CD4-positive, alpha-beta T cell treated with Interferon alpha-2 for 1 hour (primary cell): ENCODE measurements around the gene SPIRE1.
A peak's percentile ranks its signal among the peaks of the same experiment; 100 is the strongest.

Source experiments
- DNase-seq, 2 donors: peaks; one replicate each; pipeline ENCODE4 v3.0.0-alpha.2; 2020 to 2022

Gene SPIRE1

DNA sequence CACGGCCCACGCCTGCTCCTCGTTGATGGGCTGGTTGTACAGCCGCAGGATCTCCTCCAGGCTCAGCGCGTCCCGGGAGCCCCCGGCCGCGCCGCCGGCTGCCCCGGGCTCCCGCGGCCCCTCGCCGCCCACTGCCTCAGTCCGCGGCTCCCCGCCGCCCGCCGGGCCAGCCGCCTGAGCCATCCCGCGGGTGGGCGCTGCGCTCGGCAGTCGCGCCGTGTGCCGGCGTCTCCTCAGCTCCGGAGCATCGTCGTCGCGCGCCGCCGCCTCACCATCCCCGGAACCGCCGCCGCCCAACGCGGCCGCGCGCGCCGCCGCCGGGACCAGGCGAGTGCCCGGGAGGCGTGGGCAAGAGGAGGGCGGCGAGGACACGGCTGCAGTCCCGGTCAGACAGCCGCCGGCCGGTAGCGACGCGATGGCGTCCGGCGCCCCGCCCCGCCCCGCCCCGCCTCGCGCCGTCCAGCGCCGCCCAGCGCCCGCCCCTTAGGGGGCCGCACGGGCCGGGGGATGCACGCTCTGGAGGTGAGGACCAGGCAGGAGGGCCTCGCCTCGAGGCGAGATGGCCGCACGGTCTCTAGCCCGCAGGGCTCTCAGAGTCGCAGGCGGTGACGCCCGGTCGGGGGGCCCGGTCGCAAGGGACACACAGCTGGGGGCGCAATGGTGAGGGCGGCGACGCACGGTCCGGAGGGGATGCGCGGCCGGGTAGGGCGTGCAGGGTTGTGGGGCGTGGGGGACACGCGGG lies at the start of gene SPIRE1:
Gene SPIRE1, minus strand, starts transcription at position 424 of the 742 bp plus-strand sequence. Its CDS starts 241 bp downstream, at position 183.
- DNase-seq = peak; percentile 23 to 54

DNA sequence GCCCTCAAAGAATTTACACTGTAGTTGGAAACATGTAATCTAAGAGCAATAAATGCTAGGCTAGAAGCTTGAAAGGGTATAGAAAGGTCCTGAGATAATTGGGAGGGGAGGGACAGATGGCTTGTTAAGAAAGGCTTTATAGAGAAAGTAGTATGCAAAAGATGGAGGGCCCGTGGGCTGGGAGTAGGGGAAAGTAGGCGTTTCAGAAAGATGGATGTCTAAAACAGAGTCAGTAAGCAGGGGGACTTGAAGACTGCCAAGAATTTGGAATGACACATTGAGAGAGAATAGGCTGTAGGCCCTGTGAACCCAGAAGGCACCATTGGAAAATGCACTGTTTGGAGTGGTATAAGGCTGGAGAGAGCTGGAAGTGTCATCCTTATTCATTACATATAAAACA lies 45.8 kb upstream of the SPIRE1 start:
- DNase-seq = peak in 1 of 2 donors; percentile 21

DNA sequence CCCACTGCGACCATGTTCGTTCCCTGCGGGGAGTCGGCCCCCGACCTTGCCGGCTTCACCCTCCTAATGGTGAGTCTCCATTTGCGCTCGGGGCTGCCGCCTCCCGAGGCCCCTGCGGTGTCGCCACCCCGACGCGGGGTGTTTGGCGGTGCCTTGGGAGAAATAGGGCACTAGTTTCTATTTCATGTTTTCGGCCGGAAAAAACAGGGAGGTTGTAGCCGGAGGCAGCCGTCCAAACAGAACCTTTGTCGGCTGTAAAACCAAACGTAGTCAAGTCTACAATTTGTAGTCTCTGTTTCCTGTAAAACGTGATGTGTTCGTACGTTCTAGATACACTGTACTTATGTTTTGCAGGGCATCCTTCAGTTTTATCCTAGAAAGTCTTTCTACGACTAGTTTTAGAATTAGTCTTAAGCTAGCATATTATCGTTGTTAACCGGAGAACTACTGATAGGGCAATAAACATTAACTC lies 45.2 kb upstream of the SPIRE1 start:
- DNase-seq = no peak

DNA sequence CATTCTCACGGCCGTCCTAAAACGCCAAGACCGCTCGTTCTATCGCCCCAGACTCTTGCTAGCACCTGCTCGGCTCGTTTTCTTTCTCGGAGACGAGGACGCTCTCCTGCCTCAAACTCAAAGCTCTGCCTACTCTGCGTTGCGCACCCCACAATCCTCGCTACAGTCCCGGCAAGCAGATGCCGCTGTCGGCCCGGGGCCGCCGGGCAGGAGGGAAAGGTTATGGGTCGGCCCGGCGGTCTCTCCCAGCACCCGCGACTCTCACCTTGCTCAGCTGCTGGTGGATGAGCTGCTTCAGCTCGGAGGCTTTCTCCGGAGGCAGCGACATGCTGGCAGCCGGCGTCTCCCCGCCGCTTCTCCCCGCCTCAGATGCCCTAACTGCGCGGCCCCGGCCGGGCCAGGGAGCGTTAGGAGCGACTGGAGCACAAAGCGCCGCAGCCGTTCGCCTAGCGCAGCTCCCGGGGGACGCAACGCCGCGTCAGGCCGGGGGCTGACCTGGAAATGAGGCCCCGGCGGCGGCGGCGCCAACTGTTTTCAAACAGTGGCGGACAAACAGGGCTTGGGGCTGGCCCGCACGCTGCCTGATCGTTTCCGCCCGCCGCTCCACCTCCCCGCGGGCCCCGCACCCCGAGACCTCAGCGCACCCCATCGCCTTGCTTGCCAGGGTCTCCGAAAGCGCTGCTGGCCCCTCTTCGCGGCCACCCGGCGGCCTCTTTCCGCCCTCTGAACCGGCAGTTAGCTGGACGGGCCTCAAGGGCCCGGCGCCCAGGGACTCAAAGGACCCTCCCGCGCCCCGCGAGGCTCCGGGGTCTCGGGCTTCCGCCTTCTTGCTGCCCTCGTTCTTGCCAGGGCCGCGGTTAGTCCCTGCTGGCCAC lies 44.6 kb upstream of the SPIRE1 start, which contains the start of the genes CEP76 and PSMG2:
Gene CEP76, minus strand, starts transcription at position 503 of the 875 bp plus-strand sequence. Its CDS starts 175 bp downstream, at position 328.
Gene PSMG2, plus strand, starts transcription at position 822 of the 875 bp plus-strand sequence. CDS start 66 bp downstream, outside the sequence.
- peak; percentile 85 to 87 for DNase-seq

DNA sequence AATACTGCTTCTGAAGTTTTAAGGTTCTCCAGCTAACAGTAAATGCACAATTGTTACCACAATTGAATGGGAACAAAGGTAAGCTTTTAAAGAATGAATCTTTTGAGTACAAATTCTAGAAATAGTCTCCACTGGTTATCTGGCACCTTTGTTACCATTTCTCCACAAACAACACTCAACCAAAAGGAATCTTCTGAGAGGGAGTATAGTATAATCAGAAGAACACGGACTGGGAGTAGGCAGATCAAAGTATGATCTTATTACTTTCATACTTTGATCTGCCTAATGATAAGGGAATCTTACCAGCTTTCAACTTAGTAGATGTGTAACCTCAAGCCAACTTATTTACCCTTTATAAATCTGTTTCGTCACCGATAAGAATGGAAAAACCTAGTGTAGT lies 43.3 kb upstream of the SPIRE1 start:
- DNase-seq = peak in 1 of 2 donors; percentile 30

DNA sequence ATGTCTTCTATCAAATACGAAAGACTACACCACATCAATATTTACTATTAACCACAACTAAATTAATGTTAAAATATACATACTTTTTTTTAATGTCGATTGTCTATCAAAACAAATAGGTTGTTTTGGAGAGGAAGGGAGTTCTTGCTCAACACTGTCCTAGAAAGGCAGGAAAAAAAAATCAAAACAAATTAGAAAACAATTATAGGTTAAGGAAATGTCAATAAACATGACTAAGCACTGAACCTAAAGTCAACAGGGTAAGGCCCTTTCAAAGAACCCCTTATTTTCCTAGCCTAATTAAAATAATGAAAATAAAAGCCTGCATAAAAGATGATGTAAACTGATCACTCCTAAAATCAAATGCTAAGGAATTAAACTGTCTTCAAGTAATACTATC lies 41.8 kb upstream of the SPIRE1 start:
- DNase-seq = no peak

DNA sequence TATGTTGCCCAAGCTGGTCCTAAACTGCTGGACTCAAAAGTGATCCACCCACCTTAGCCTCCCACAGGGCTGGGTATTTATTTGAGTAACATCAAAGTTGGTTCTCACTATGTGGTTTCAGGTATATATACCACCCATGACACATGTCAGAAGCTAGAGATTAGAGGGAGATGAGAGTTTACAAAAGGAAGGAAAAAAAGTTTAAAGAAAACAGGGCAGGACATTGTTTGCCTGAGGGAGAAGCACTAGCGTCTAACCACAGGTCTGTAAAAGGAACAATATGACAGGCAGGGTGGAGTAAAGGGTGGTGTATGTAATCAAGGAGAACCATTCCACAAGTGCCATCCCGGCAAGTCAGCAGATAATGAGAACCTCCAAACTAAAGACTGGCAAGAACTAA lies 36.1 kb upstream of the SPIRE1 start:
- DNase-seq = no peak

DNA sequence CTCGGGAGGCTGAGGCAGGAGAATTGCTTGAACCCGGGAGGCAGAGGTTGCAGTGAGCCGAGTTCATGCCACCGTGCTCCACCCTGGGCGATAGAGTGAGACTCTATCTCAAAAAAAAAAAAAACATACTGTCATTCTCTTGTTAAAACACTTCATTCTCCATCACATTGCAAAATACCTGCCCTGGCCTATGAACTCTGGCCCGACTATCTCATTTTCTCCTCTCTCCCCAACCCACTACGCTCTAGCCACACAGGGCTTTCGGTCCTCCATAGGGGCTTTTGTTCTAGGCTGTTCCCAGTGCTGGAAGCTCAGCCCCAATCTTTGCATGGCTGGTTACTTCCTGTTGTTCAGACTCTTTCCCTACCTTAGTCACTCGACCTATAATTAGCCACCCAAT lies 34.3 kb upstream of the SPIRE1 start:
- DNase-seq = no peak

DNA sequence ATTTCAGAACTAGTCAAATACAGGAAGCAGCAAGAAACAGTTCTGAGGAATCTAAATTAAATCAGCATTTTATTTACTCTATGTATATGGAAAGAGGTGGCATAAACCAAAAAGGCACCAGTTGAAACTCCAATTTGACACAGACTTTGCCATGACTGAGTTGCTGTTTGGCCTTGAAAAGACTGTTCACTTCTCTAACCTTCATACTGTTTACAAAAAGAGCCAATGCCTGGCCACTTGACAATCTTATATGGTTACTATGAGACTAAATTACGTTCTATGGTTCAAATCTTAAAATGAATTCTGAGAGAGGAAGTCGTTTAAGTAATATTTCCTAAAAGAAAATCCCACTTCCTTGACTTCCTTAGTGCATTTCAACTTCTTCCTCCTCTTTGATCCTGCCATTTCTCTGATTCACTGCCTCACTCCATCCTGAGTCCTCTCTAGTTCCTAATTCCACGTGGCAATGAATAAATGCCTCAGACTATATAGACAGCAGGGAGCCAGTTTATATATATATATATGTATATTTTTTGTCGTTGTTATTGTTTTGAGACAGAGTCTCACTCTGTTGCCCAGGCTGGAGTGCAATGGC lies 31.4 kb upstream of the SPIRE1 start:
- no peak for DNase-seq

DNA sequence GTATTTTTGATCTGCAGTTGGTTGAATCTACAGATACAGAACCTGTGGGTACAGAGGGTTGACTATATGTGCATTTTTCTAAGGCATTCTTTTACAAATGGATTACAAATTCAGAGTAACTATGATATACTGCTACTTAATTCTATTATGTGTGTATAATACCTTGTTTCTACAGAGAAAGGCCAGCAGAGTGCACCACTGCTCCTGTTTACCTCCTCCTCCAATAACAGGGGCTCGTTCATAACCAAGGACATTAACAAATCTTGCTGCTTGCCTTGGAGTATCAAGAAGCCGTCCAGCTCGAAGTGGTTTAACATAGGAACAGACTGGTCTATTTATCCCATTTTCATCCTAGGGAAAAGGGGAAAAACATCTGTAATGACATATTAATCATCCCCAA lies 28.2 kb upstream of the SPIRE1 start:
- DNase-seq = peak in 1 of 2 donors; percentile 1

DNA sequence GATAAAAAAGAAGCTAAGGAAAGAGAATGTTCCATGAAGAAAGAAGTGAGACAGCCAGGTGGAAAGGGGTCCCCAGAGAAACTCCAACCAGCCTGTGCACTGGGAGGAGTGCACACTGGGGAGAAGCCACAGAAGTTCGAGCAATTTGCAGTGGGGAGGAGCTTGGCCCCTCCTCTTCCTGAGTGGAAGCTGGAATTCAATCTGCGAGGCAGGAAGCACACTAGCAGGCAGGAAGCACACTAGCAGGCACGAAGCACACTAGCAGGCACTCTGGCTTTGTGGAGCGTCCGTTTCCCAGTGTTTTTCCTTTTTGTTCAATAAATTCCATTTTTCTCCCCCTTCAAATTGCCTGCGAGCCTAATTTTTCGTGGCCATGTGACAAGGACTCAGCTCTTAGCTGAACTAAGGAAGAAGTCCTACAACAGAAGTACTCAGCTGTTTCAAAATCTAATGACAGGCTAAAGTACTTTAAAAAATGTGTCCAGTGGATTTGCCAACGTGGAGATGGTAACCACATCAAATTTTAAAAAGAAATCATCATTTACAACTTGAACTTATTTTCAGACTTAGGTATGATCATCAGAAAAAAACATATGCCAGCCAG lies 21.4 kb upstream of the SPIRE1 start:
- no peak for DNase-seq

DNA sequence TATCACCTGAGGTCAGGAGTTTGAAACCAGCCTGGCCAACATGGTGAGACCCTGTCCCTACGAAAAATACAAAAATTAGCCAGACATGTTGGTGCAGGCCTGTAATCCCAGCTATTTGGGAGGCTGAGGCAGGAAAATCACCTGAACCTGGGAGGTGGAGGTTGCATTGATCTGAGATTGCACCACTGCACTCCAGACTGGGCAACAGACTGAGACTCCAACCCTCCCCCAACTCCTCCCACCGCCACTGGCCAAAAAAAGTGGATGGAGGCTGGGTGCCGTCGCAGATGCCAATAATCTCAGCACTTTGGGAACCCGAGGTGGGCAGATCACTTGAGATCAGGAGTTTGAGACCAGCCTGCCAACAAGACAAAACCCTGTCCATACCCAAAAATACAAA lies 10.1 kb upstream of the SPIRE1 start:
- no peak for DNase-seq

DNA sequence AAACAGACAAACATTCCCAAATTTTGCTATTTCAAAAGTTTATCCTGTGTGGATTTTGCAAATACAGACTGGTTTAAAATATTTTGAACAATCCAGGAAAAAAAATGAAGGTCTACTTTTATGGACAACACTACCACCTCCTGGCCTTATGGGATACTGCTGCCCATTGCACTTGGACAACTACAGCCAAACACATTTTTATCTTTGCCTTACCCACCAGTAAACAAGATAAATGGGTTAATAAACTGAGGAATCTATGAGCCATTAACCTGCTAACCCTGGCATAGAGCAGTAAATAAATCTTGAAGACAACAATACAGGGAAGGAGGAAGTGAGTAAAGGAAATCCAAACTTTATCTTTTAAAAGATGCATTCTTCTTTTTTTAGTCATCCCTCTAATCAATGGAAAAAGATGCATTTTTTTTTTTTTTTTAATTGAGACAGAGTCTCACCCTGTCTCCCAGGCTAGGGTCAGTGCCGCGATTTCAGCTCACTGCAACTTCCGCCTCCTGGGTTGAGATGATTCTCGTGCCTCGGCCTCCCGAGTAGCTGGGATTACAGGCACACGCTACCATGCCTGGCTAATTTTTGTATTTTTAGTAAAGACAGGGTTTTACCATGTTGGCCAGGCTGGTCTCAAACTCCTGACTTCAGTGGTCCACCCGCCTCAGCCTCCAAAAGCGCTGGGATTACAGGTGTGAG lies 2.1 kb upstream of the SPIRE1 start:
- peak; percentile 29 to 59 for DNase-seq

DNA sequence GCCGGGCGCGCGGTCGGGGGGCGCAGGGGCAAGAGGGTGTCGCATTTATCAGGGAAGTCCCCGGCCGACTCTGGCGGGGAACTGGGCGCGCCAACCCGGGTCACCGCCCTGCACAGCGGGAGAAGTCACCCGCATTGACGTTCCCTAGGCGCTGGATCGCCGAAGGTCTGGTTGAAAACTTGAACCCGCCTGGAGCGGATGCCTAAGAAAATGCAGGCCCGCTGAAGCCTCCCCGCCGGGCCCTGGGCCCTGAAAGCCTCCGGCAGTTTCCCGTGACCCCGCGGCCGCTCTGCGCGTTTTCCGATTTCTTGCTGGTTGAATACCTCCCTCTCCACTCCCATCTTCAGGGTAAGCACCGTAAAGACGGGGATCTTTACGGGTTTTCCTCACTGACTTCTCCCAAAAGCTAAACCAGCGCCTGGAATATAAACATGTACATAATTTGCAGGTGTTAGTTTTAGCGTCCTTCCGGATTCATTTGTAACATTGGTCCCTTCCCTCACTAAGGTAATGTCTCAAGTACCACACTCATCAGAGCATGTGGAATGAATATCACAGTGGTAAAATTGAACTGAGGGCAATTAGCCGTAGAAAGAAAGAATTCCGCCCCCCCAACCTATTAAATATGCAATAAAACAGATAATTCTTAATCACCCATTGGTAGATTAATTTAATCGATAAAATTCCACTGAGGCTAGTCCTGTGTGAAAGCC lies 675 bp upstream of the SPIRE1 start:
- peak in 1 of 2 donors; percentile 35 for DNase-seq

DNA sequence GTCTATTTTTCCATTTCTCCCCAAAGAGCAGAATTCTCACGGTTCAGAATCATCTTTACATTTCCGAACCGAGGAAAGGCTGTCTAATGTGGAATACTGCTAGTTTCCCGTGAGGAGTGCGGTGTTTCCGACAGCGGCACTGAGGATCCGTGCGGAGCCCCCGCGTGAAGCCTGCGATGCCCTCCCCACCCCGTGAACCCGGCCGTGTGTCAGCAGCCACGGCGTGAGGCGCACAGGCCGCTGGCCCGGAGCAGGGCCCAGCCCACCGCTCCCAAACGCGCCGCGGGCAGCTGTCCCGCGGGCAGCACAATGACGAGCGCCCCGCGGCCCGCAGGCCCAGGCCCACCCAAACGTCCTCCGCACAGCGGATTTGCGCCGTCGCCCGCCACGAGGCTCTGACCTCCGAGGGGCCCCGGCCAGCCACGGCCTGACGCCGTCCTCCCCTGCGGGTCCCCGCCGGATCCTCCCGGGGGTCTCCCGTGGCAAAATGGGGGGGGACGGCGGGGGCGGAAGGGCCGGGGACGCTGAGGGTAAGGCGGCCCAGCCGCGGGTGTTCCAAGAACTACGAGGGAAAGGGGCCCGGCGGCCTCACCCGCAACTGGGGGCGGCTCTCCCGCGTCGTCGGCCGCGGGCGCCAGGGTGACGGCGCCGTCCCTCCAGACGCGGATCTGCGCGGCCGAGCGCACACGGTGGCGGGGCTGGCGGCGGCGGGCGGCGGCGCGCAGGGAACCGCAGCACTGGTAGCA lies 796 bp downstream of the SPIRE1 start:
- DNase-seq = peak in 1 of 2 donors; percentile 8

DNA sequence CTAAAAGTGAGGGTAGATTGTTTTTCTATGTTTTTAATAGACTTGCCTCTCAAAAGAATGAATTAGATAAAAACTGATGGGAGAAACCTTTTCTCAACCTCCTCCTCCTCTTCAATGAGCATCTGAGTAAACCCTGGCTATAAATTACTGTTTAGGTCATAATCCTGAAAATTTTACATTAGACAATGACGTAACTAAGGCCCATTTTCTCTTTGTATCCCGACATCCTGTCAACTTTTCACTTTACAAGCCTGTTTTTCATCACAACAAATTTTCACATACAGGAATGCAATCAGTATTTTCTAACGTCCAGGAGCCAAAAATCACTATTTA lies 1.3 kb downstream of the SPIRE1 start:
- no peak for DNase-seq

DNA sequence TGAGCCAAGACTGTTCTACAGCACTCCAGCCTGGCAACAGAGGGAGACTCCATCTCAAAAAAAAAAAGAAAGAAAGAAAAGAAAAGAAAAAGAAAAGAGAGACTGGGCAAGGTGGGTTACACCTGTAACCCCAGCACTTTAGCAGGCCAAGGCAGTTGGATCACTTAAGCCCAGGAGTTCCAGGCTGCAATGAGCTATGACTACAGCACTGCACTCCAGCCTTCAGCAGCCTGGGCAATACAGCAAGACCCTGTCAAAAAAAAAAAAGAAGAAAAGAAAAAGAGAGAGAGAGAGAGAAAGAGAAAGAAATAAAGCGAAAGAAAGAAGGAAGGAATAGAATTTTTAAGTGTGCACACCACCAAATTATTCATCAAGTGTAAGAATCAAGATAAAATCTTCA lies 2.9 kb downstream of the SPIRE1 start:
- DNase-seq = no peak

DNA sequence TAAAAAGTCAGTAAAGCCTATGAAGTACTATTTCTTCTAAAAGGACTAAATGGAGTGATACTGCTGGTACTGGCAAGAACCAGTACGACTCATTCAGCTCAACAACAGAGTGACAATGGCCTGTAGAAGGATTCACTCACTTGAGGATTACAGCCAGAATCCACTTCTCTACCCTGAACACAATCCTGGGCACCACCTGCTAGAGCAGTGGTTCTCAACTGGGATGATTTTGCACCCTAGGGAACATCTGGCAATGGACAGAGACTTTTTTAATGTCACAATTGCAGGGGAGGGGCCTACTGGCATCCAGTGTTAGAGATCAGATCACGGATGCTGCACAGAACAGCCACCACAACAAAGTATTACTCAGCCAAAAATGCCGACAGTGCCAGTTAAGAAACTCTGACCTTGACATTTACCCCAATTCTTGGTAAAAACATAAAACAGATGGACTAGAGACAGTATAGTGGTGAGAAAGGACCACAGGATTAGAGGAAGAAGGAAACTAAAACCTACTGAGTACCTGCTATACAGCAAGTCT lies 5.0 kb downstream of the SPIRE1 start:
- no peak for DNase-seq

DNA sequence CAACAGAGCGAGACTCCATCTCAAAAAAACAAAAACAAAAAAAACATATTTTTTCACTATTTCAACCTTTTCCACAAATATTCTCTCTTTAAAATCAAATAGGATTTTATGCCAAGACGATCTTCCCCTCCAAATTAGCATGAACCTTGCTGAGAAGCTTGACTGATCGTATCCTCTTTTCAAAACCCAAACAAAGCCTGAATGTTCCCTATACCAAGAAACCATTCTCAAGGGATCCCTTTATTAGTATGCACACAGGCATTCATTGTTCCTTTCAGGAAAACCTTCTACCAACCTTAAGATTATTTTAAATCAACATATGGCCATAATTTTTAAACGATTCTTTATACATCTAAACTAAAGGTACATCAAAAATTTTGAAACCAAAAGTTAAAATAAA lies 6.3 kb downstream of the SPIRE1 start:
- no peak for DNase-seq

DNA sequence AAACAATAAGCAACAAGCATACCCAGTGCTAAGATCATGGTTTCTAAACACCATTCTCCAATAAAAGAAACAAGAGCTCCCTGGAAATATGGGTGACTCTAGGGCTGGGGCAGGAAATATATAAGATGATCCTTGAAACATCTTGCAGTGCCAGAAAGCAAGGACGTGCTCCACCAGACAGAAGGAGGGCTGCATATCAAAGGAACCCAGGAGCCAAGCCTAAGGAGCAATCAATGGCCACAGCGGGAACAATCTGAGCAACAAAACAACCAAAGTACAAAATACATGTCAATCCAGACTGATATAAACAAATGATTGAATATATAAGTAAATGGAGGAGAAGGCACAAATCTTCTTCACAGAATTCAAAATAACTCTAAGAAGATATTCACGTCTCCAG lies 10.1 kb downstream of the SPIRE1 start:
- DNase-seq = no peak
